Measurements from ENCODE around the gene MAPK12.

DNA sequence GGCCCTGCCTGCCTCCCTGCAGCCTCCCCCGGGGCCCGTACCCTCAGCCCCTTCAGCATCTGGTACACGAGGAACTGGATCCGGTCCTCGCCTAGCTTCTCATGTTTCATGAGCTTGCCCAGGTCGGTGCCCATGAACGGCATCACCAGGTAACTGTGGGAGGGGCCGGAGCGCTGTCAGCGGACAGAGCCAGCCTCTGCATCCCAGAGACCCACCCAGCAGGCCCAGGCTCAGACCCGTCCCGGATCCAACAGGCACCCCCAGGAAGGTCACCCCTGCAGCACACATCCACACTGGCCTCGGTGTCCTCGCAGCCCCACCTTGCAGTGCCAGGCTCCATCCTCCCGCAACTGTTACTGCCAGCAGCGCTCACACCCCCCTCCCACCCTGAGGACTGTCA, 4.4 kb downstream of the MAPK12 start:
- TF ChIP-seq, protein P1, sequence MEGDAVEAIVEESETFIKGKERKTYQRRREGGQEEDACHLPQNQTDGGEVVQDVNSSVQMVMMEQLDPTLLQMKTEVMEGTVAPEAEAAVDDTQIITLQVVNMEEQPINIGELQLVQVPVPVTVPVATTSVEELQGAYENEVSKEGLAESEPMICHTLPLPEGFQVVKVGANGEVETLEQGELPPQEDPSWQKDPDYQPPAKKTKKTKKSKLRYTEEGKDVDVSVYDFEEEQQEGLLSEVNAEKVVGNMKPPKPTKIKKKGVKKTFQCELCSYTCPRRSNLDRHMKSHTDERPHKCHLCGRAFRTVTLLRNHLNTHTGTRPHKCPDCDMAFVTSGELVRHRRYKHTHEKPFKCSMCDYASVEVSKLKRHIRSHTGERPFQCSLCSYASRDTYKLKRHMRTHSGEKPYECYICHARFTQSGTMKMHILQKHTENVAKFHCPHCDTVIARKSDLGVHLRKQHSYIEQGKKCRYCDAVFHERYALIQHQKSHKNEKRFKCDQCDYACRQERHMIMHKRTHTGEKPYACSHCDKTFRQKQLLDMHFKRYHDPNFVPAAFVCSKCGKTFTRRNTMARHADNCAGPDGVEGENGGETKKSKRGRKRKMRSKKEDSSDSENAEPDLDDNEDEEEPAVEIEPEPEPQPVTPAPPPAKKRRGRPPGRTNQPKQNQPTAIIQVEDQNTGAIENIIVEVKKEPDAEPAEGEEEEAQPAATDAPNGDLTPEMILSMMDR (IDR thresholded peaks at IDR 0.05): no peak
- no peak for TF ChIP-seq ZFX (IDR thresholded peaks at IDR 0.05; ENCODE audit: borderline replicate concordance)

Data from 22Rv1 (cell line).